HG03135 (cell line): Measurements from ENCODE around the gene RNF220.
"Not testable (repeated sequence)": the region's sequence is repeated elsewhere in the genome, so short reads cannot be mapped to it uniquely, and the experiment has no call there.

Experiments
- ATAC-seq: cut with Tn5 transposase; IDR thresholded peaks from one replicate; pipeline ENCODE4 v1.9.1; 2021; ENCODE audit warnings: mild to moderate bottlenecking, moderate library complexity; ENCODE audit not compliant: unreplicated experiment

The RNF220 gene

GRCh38 chr1:44695671-44696070 is 290.6 kb downstream of the RNF220 start:
- ATAC-seq = no peak

- ATAC-seq = no peak
Measured at GRCh38 chr1:44696101-44696500, 291.0 kb downstream of the RNF220 start.

GRCh38 chr1:44696789-44697345 is 291.8 kb downstream of the RNF220 start:
- no peak for ATAC-seq

- ATAC-seq = no peak
Measured at GRCh38 chr1:44698138-44698537, 293.1 kb downstream of the RNF220 start.

DNA sequence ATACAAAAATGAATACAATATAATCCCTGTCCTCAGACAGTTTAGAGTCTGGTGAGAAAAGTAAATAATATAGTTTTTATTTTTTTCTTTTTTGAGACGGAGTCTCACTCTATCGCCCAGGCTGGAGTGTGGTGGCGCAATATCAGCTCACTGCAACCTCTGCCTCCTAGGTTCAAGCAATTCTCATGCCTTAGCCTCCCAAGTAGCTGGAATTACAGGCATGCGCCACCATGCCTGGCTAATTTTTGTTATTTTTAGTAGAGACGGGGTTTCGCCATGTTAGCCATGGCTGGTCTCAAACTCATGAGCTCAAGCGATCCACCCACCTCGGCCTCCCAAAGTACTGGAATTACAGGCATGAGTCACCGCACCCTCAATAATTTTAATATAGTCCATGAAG is 294.3 kb downstream of the RNF220 start:
- ATAC-seq = not testable (repeated sequence)

GRCh38 chr1:44700573-44700972 is 295.5 kb downstream of the RNF220 start:
- ATAC-seq = no peak

GRCh38 chr1:44701141-44701573 is 296.1 kb downstream of the RNF220 start:
- no peak for ATAC-seq
